HCT116 (cell line): ENCODE data around the gene VPS25.

Experiments
- EZH2 ChIP-seq: fragments of 200-600 bp; sonication (generic); IDR thresholded peaks from 2 replicates; pipeline ENCODE4 v1.6.1; 2017; ENCODE audit warnings: antibody characterized with exemption, mixed run types
- POLR2A ChIP-seq: IDR thresholded peaks from 2 replicates; pipeline ENCODE4 v1.7.0; 2011; ENCODE audit warnings: borderline replicate concordance; ENCODE audit not compliant: insufficient read depth, insufficient read length; ENCODE audit errors: extremely low read depth
- RAD21 ChIP-seq: IDR thresholded peaks from 2 replicates; pipeline ENCODE4 v1.6.1; 2012; ENCODE audit warnings: low read depth, mild to moderate bottlenecking
- YY1 ChIP-seq: IDR thresholded peaks from 2 replicates; pipeline ENCODE4 v1.6.1; 2011; ENCODE audit warnings: low read length, low read depth, moderate library complexity, mild to moderate bottlenecking; ENCODE audit not compliant: insufficient replicate concordance; ENCODE audit errors: extremely low read depth
- TF ChIP-seq, protein P1 (sequence below), 3 experiments: fragments of 200-600 bp in 1 of 3; sonication (generic) in 1 of 3; IDR thresholded peaks in 2 of 3; conservative IDR thresholded peaks in 1 of 3; 2 replicates each; pipeline ENCODE4 v1.5.1; 2012 to 2017; ENCODE audit warnings: low read depth in 2 of 3, low read length in 2 of 3, antibody characterized with exemption in 1 of 3, borderline replicate concordance in 1 of 3, control low read depth in 1 of 3, mild to moderate bottlenecking in 1 of 3, mixed read lengths in 1 of 3, mixed run types in 1 of 3, moderate library complexity in 1 of 3; ENCODE audit not compliant: insufficient read depth in 1 of 3
- TF ChIP-seq, protein P2 (sequence below): IDR thresholded peaks from 2 replicates; pipeline ENCODE4 v1.6.1; 2012; ENCODE audit warnings: low read depth

DNA sequence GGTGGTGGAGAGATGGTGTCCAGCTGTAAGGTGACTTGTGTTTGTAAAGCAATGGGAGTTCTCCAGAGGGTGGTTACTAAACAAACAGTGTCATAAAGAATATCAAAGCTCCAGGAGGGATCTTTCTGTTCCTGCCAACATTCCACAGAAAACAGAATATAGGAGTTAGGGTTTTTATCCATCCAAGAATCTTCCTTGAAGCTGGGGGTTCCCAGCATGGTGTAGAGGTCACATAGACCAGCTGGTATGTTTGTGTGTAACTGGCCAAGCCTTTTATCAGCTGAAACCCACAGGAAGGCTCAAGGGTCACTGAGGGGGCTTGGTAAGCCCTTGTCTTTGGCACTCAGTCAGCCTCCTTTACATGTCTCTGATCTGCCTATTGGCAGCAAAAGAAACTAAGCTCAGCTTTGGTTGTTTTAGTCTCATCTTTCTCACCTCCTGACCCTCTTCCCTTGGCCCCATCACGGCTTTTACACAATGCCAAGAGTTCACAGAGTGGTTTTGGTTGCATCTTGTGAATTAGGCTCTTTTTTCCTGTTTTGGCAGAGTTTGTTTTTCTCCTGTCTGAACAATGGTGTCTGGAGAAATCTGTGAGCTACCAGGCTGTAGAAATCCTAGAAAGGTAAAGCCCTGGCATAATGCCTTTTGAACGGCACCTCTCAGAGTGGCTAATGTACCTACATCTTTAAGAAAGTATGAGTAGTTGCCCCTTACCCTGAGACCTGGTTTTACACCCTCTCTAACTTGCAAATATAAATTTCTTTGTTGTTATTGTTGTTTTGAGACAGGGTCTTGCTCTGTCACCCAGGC lies 30.0 kb downstream of the VPS25 start:
- no peak for TF ChIP-seq YY1
- TF ChIP-seq POLR2A: no peak
- TF ChIP-seq, protein P1, sequence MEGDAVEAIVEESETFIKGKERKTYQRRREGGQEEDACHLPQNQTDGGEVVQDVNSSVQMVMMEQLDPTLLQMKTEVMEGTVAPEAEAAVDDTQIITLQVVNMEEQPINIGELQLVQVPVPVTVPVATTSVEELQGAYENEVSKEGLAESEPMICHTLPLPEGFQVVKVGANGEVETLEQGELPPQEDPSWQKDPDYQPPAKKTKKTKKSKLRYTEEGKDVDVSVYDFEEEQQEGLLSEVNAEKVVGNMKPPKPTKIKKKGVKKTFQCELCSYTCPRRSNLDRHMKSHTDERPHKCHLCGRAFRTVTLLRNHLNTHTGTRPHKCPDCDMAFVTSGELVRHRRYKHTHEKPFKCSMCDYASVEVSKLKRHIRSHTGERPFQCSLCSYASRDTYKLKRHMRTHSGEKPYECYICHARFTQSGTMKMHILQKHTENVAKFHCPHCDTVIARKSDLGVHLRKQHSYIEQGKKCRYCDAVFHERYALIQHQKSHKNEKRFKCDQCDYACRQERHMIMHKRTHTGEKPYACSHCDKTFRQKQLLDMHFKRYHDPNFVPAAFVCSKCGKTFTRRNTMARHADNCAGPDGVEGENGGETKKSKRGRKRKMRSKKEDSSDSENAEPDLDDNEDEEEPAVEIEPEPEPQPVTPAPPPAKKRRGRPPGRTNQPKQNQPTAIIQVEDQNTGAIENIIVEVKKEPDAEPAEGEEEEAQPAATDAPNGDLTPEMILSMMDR (IDR thresholded peaks at IDR 0.05 in 2 of 3, conservative IDR thresholded peaks at IDR 0.05 in 1 of 3; ENCODE audit: borderline replicate concordance in 1 of 3, insufficient read depth in 1 of 3, low read depth in 2 of 3, low read length in 2 of 3): no peak
- no peak for TF ChIP-seq EZH2
- no peak for TF ChIP-seq RAD21
- TF ChIP-seq, protein P2, sequence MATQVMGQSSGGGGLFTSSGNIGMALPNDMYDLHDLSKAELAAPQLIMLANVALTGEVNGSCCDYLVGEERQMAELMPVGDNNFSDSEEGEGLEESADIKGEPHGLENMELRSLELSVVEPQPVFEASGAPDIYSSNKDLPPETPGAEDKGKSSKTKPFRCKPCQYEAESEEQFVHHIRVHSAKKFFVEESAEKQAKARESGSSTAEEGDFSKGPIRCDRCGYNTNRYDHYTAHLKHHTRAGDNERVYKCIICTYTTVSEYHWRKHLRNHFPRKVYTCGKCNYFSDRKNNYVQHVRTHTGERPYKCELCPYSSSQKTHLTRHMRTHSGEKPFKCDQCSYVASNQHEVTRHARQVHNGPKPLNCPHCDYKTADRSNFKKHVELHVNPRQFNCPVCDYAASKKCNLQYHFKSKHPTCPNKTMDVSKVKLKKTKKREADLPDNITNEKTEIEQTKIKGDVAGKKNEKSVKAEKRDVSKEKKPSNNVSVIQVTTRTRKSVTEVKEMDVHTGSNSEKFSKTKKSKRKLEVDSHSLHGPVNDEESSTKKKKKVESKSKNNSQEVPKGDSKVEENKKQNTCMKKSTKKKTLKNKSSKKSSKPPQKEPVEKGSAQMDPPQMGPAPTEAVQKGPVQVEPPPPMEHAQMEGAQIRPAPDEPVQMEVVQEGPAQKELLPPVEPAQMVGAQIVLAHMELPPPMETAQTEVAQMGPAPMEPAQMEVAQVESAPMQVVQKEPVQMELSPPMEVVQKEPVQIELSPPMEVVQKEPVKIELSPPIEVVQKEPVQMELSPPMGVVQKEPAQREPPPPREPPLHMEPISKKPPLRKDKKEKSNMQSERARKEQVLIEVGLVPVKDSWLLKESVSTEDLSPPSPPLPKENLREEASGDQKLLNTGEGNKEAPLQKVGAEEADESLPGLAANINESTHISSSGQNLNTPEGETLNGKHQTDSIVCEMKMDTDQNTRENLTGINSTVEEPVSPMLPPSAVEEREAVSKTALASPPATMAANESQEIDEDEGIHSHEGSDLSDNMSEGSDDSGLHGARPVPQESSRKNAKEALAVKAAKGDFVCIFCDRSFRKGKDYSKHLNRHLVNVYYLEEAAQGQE: no peak
